Activated T-cell treated with anti-CD3 and anti-CD28 coated beads, Interleukin-2, amount 50 U/mL, for 4 hours (primary cell): Measurements from ENCODE around the gene RTN3. TPM values are rescaled to one million over a fixed set of nuclear protein-coding genes. Genes with fewer than 3 reads are reported as not detected.

ENCODE experiments used
- ATAC-seq, 2 donors: fragments of 200-7000 bp; cut with Tn5 transposase; one replicate each; pipeline ENCODE4 v1.10.0; 2021
- DNase-seq: peaks from one replicate; pipeline ENCODE4 v3.0.0-alpha.2; 2020
- H3K27me3 Mint-ChIP-seq: one replicate; pipeline ENCODE4 v1.8.0; 2021; ENCODE audit warnings: low read depth, mixed read lengths
- H3K36me3 Mint-ChIP-seq: one replicate; pipeline ENCODE4 v1.8.0; 2022; ENCODE audit warnings: mixed read lengths; ENCODE audit not compliant: insufficient read depth
- H3K4me1 Mint-ChIP-seq: one replicate; pipeline ENCODE4 v1.8.0; 2021; ENCODE audit warnings: low read depth, mixed read lengths
- H3K4me3 Mint-ChIP-seq: one replicate; pipeline ENCODE4 v1.8.0; 2021; ENCODE audit warnings: mild to moderate bottlenecking, moderate library complexity, mixed read lengths
- H3K9me3 Mint-ChIP-seq: one replicate; pipeline ENCODE4 v1.8.0; 2021; ENCODE audit warnings: mixed read lengths
- total RNA-seq, 3 donors: library from RNA; stranded (reverse); gene quantifications; one replicate each; pipeline ENCODE4 v1.2.1, GENCODE V29; 2021

RTN3 gene
- total RNA-seq, 3 donors from 2014 or later = 24.7 to 30.9 (median 26.7) TPM

GRCh38 chr11:63745304-63746170 is 64.2 kb downstream of the RTN3 start:
- no peaks in the 10 kb centered on the region for H3K36me3 Mint-ChIP-seq
- H3K4me1 Mint-ChIP-seq = no peaks in the 10 kb centered on the region
- no peak for ATAC-seq
- H3K4me3 Mint-ChIP-seq = no peak overlapping the region
- DNase-seq = no peak
- H3K27me3 Mint-ChIP-seq = no peaks in the 10 kb centered on the region
- H3K9me3 Mint-ChIP-seq = no peaks in the 10 kb centered on the region

GRCh38 chr11:63747011-63747410 is 65.7 kb downstream of the RTN3 start:
- ATAC-seq (no peak), DNase-seq (no peak)
- Mint-ChIP-seq H3K36me3 (peaks cover 4% of the 10 kb centered on the region), H3K9me3 (no peaks in the 10 kb centered on the region), H3K27me3 (no peaks in the 10 kb centered on the region), H3K4me3 (no peak overlapping the region), H3K4me1 (no peaks in the 10 kb centered on the region)

DNA sequence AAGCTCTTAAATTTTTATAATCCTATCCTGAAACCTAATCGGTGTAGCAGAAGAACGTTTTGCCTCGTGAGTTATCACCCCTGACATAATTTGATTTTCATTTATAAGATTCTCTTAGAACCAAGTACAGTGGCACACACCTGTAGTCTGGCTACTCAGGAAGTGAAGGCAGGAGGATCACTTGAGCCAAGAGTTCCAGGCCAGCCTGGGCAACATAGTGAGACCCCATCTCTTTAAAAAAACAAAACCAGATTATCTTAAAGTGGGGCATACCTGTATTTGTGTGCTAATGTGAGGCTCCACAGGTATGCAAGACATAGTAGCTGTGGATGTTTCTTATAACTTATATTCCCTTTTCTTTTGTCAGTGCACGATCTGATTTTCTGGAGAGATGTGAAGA is 68.3 kb downstream of the RTN3 start:
- DNase-seq = no peak
- Mint-ChIP-seq H3K27me3 (no peaks in the 10 kb centered on the region), H3K9me3 (no peaks in the 10 kb centered on the region), H3K4me3 (no peak overlapping the region), H3K4me1 (no peaks in the 10 kb centered on the region), H3K36me3 (peaks cover 13% of the 10 kb centered on the region)
- no peak for ATAC-seq

GRCh38 chr11:63756919-63757761 is 75.8 kb downstream of the RTN3 start:
- Mint-ChIP-seq H3K27me3 (no peaks in the 10 kb centered on the region), H3K36me3 (peaks cover 8% of the 10 kb centered on the region), H3K9me3 (no peaks in the 10 kb centered on the region), H3K4me3 (no peak overlapping the region), H3K4me1 (no peaks in the 10 kb centered on the region)
- ATAC-seq = no peak
- DNase-seq = no peak

DNA sequence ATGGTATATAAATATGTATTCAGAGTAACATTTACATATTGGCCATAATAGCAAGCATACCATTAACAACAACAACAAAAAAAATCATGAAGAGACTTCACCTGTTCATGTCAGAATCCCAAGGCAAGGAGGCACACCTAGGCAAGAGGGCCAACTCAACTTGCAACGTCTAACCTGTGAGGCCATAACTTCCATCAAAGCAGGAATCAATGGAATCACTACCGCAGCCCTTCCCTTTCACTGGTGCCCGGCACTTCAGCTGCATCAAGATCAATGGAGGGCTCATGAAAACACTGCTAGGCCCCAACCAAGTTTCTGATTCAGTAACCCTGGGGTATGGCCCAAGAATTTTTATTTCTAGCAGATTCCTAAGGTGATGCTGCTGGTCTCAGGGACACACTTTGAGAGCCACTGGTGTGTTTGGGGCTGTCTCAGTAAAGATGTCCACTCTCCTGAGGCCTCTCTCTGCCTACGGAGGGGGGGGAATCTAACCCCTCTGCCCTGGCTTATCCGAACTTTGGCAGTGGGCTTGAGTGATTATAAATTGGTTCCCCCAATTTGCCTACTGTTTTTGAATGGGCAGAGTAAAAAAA is 79.3 kb downstream of the RTN3 start:
- no peaks in the 10 kb centered on the region for H3K36me3 Mint-ChIP-seq
- H3K4me1 Mint-ChIP-seq = no peaks in the 10 kb centered on the region
- H3K4me3 Mint-ChIP-seq = no peak overlapping the region
- ATAC-seq = no peak
- no peaks in the 10 kb centered on the region for H3K9me3 Mint-ChIP-seq
- DNase-seq = no peak
- no peaks in the 10 kb centered on the region for H3K27me3 Mint-ChIP-seq

- no peak for ATAC-seq
- Mint-ChIP-seq H3K36me3 (no peaks in the 10 kb centered on the region), H3K9me3 (no peaks in the 10 kb centered on the region), H3K4me1 (no peaks in the 10 kb centered on the region), H3K27me3 (no peaks in the 10 kb centered on the region), H3K4me3 (no peak overlapping the region)
- DNase-seq = no peak
Measured at GRCh38 chr11:63761188-63761587, 79.9 kb downstream of the RTN3 start.

GRCh38 chr11:63761931-63762653 is 80.8 kb downstream of the RTN3 start:
- no peak overlapping the region for H3K4me3 Mint-ChIP-seq

GRCh38 chr11:63762654-63763495 is 81.6 kb downstream of the RTN3 start:
- Mint-ChIP-seq H3K27me3 (no peaks in the 10 kb centered on the region), H3K36me3 (no peaks in the 10 kb centered on the region), H3K4me3 (no peak overlapping the region), H3K4me1 (peaks cover 5% of the 10 kb centered on the region), H3K9me3 (no peaks in the 10 kb centered on the region)
- ATAC-seq (no peak), DNase-seq (no peak)

More at GRCh38 chr11:63761931-63762653, 80.8 kb downstream of the RTN3 start:
- DNase-seq = no peak
- H3K4me1 Mint-ChIP-seq = no peaks in the 10 kb centered on the region
- H3K36me3 Mint-ChIP-seq = no peaks in the 10 kb centered on the region
- H3K9me3 Mint-ChIP-seq = no peaks in the 10 kb centered on the region
- no peaks in the 10 kb centered on the region for H3K27me3 Mint-ChIP-seq
- no peak for ATAC-seq

DNA sequence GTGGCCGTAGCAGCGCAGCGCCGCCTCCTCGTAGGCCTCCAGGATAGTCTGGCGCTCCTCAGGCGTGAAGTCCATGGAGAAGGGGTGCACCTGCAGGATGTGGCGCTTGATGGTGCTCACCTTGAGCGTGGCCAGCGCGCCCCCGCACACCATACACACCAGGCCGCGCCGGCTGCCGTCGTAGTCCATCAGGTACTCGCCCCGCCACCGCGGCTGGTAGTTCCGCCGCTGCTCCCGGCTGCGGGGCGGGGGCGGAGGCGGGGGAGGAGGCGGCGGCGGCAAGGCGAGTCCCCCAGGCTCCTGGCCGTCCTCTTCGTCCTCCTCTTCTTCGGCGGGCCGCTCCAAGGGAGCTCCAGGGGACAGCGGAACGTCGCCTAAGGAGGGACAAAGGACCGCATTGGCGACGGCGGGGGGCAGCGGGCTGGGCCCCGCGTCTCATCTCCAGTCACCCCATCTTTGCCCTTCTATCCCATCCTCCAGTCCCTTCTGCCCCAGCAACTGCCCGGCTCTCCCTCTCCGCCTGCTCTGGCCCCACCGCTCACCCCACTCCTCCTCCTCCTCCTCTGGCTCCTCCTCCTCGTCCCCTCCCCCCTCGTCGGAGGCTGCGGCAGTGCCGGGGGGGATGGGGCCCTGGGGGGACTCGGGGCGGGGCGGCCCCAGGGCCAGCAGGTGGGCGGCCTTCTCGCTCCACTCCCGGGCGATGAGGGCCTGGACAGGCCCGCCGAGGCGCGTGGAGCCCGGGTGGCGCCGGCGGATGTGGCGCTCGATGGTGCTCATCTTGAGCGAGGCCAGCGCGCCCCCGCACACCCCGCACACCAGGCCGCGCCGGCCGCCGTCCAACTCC is 82.4 kb downstream of the RTN3 start:
- no peaks in the 10 kb centered on the region for H3K36me3 Mint-ChIP-seq
- ATAC-seq = no peak
- H3K9me3 Mint-ChIP-seq = no peaks in the 10 kb centered on the region
- no peak overlapping the region for H3K4me3 Mint-ChIP-seq
- no peak for DNase-seq
- peaks cover 5% of the 10 kb centered on the region for H3K4me1 Mint-ChIP-seq
- no peaks in the 10 kb centered on the region for H3K27me3 Mint-ChIP-seq

- Mint-ChIP-seq H3K4me3 (no peak overlapping the region), H3K4me1 (peaks cover 5% of the 10 kb centered on the region), H3K36me3 (no peaks in the 10 kb centered on the region), H3K9me3 (no peaks in the 10 kb centered on the region), H3K27me3 (no peaks in the 10 kb centered on the region)
- DNase-seq (no peak), ATAC-seq (no peak)
Measured at GRCh38 chr11:63764340-63764678, 83.0 kb downstream of the RTN3 start.

- Mint-ChIP-seq H3K4me1 (peaks cover 6% of the 10 kb centered on the region), H3K36me3 (no peaks in the 10 kb centered on the region), H3K27me3 (peaks cover 3% of the 10 kb centered on the region), H3K4me3 (no peak overlapping the region), H3K9me3 (no peaks in the 10 kb centered on the region)
- ATAC-seq (no peak), DNase-seq (no peak)
Measured at GRCh38 chr11:63764679-63765647, 83.7 kb downstream of the RTN3 start.

DNA sequence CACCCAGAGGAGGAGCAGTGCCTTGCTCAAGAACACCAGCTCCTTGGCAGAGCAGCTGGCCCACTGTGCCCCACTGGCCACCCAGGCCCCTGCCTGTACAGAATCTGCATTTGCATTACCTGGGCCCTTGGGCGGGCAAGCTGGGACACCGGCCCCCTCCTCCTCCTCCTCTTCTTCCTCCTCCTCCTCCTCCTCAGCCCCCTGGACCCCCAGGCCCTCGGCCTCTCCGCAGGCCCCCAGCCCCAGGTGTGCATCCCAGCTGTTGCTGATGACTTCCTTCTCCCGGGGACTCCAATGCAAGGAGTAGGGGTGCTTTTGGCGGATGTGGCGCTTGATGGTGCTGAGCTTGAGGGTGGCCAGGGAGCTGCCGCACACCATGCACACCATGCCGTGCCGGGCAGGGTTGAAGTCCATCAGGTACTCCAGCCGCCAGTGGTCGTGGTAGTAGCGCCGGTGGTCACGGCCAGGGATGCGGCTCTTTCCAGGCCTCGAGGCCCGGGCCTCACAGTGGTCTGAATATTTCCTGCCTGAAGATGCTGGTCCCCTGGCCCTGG is 84.5 kb downstream of the RTN3 start:
- Mint-ChIP-seq H3K4me1 (peaks cover 9% of the 10 kb centered on the region), H3K9me3 (no peaks in the 10 kb centered on the region), H3K36me3 (no peaks in the 10 kb centered on the region), H3K4me3 (no peak overlapping the region), H3K27me3 (peaks cover 4% of the 10 kb centered on the region)
- DNase-seq (no peak), ATAC-seq (no peak)
